Fibroblast of mammary gland (primary cell): Measurements from ENCODE around the gene MAP4K3.

Experiments
- DNase-seq: peaks from one replicate; pipeline ENCODE4 v3.0.0-alpha.2; 2010; ENCODE audit warnings: low read depth
- H3K4me3 ChIP-seq: 2 replicates; pipeline ENCODE4 v1.5.1; 2011; ENCODE audit warnings: low read depth, mild to moderate bottlenecking, low read length, moderate library complexity; ENCODE audit not compliant: control insufficient read depth
- CTCF ChIP-seq: conservative IDR thresholded peaks from 2 replicates; pipeline ENCODE4 v1.5.1; 2011; ENCODE audit warnings: low read depth, low read length, inconsistent platforms; ENCODE audit not compliant: control insufficient read depth, insufficient read depth

MAP4K3 gene

GRCh38 chr2:39424951-39425350 lies 12.1 kb downstream of the MAP4K3 start:
- no peak for DNase-seq
- H3K4me3 ChIP-seq = no peak overlapping the region

GRCh38 chr2:39422700-39423099 lies 14.4 kb downstream of the MAP4K3 start:
- no peak overlapping the region for H3K4me3 ChIP-seq
- DNase-seq = no peak
- no peak for TF ChIP-seq CTCF

More at GRCh38 chr2:39424951-39425350, 12.1 kb downstream of the MAP4K3 start:
- TF ChIP-seq CTCF = no peak

- no peak for DNase-seq
- TF ChIP-seq CTCF = no peak
- no peak overlapping the region for H3K4me3 ChIP-seq
Observed at GRCh38 chr2:39421354-39421753, 15.7 kb downstream of the MAP4K3 start.

GRCh38 chr2:39419282-39420223 lies 17.5 kb downstream of the MAP4K3 start:
- no peak for TF ChIP-seq CTCF
- no peak for DNase-seq
- no peak overlapping the region for H3K4me3 ChIP-seq

GRCh38 chr2:39418491-39418890 lies 18.6 kb downstream of the MAP4K3 start:
- no peak for DNase-seq
- TF ChIP-seq CTCF = no peak
- H3K4me3 ChIP-seq = no peak overlapping the region

- DNase-seq = peak; percentile 76
- TF ChIP-seq CTCF = no peak
- H3K4me3 ChIP-seq = no peak overlapping the region
Observed at GRCh38 chr2:39416140-39416539, 20.9 kb downstream of the MAP4K3 start.
